ENCODE measurements around the gene WDFY1.

WDFY1 gene, protein sequence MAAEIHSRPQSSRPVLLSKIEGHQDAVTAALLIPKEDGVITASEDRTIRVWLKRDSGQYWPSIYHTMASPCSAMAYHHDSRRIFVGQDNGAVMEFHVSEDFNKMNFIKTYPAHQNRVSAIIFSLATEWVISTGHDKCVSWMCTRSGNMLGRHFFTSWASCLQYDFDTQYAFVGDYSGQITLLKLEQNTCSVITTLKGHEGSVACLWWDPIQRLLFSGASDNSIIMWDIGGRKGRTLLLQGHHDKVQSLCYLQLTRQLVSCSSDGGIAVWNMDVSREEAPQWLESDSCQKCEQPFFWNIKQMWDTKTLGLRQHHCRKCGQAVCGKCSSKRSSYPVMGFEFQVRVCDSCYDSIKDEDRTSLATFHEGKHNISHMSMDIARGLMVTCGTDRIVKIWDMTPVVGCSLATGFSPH

DNA sequence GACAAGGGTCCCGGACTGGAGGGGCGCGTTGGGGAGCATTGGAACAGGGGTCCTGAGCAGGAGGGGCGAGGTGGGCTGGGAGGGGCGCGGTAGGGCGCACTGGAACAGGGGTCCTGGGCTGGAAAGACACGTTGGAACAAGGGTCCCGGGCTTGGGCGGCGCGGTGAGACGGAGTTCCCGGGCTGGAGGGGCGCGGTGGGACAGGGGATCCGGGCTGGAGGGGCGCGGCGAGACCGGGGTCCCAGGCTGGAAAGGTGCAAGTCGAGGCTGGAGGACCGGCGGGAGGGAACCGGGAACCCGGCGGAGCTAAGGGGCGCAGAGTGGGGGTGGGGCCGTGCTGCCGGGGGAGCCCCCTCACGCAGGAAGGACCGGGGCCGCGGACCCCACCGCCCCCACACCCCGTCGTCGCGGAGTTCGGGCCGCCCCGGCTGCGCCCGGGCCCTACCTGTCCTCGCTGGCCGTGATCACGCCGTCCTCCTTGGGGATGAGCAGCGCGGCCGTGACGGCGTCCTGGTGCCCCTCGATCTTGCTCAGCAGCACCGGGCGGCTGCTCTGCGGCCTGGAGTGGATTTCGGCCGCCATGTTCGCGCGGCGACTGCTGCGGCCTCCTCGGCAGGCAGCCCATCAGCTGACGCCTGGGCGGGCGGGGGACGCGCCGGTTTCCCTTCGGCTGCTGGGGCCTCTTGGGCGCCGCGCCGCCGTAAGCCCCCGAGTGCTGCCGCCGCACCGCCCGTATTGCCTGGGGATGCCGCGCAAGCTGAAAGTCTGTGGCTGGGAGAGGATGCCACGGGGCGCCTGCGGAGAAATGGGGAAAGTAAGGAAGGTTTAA, at the start of gene WDFY1:
Gene WDFY1, minus strand, starts transcription at position 633 of the 829 bp plus-strand sequence. Its CDS starts 51 bp downstream, at position 582.
- peak; percentile 62 for DNase-seq

DNA sequence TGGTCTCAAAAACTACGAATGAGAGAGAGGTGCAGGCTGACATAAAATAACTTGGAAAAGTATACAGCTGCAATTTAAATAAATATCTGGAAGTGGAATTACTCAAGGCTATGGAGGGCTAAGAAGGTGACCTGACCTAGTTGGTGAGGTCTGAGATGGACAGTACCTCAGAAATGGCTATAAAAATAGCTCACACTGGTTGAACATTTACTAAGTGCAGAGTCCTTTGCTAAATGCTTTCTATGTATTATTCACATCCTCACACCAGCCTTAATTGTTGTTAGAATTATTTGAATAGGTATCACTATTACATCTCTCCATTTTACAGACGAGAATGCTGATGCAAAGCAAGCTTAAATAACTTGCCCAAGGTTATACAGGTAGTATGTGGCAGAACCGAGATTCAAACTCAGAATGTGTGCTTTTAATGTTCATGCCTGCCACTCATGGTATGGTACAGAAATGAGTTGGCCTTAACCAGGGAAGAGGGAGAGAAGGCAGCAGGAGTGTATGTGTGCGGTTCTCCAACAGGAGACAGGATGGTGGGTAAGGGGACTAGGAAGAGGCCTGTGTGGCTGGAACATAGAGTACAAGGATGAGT, 49.5 kb upstream of the WDFY1 start:
- no peak for DNase-seq

- no peak for DNase-seq
Observed at GRCh38 chr2:223993634-223994232, 48.6 kb upstream of the WDFY1 start.

GRCh38 chr2:223991611-223992010, 46.5 kb upstream of the WDFY1 start:
- DNase-seq = no peak

GRCh38 chr2:223989856-223990232, 44.7 kb upstream of the WDFY1 start:
- DNase-seq = no peak

DNA sequence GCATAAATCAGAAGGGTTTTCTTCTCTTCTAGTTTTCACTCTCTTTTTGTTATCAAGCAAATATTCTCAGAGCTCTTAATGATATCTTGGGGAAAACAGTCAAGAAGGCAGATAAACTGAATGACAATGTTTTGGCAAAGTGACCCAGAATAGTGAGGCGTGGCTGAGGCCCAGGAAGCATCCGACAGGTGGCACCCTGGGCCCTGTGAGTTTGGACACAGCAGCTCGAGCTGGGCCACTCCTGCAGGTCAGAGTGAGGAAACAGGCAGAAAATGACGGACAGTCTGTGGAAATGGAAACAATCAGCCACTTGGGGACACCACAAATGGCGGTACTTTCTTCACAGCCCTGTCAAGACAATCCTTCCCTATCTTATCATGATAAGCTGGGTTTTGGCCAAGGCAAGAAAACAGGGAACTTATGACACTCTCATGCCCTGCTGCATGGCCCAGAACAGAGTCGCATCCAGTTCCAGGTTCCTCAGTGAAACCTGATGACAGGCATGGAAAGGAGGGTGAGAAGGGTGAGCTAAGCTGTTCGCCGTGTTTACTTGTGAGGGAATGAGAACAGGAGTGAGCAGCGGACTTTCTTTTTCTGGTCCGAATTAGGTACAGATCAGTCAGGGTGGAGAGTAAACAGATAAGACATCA, 44.2 kb upstream of the WDFY1 start:
- DNase-seq = no peak

GRCh38 chr2:223981241-223981640, 36.1 kb upstream of the WDFY1 start:
- no peak for DNase-seq

DNA sequence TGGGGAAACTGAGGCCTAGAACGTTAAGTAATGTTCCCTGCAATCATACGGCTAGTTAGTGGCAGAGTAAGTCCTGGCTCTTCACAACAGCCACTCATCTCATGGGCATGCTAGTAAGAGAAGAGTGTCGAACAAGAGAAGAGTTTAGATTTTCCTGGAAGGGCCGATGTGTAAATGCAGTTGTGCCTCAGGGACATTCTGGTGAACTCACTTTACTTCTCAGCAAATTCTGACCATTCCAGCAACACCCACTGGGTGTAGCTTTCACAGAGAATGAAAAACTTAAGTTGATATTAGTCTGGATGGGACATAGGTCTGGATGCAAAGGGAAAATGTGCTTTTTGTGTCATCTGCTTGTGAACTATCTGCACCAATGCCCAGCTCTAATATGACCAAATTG, 35.7 kb upstream of the WDFY1 start:
- DNase-seq = no peak

GRCh38 chr2:223980397-223980735, 35.2 kb upstream of the WDFY1 start:
- no peak for DNase-seq

DNA sequence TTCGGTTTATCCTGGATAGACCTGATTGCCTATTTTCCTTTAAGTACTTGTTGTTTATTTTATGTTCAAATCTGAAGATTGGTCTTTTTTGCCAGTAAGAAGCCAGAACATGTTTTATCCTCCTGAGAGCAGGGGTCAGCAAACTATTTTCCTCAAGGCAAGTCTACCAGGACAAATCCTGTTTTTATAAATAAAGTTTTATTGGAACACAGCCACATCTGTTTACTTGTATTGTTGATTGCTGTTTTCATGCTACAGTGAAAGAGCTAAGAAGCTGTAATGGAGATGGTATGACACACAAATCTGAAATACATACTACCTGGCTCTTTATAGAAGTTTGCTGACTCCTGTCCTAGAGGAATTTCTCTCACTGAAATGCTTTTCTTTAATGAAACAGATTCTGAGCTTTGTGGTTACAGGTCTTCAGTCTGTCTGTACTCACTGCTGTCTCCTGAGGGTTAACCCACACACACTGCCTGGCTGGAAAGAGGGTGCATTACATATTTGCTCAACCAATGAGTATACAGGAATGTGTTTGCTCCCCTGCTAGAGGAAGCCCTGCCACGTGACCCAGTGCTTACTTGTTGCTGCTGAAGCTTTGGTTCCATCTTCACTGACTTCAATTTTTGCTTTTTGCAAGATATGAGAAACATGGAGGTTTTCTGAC, 34.7 kb upstream of the WDFY1 start:
- no peak for DNase-seq

GRCh38 chr2:223978451-223978850, 33.3 kb upstream of the WDFY1 start:
- no peak for DNase-seq

DNA sequence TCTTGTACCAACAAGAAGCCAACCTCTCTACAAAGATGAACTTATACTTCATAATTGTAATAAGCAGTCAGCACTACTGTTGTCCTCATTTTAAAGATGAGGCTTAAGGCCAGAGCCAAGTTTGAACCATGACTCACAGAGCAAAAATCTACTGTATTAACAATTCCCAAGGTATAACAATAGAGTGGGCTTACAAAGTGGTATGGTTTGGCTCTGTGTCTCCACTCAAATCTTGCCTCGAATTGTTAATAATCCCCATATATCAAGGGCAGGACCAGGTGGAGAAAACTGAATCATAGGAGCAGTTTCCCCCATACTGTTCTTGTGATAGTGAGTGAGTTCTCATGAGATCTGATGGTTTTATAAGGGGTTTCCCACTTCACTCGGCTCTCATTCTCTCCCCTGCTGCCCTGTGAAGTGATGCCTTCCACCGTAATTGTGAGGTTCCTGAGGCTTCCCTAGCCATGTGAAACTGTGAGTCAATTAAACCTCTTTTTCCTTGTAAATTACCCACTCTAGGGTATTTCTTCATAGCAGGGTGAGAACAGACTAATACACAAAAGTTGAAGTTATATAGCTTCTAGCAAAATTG, 31.6 kb upstream of the WDFY1 start:
- no peak for DNase-seq

DNA sequence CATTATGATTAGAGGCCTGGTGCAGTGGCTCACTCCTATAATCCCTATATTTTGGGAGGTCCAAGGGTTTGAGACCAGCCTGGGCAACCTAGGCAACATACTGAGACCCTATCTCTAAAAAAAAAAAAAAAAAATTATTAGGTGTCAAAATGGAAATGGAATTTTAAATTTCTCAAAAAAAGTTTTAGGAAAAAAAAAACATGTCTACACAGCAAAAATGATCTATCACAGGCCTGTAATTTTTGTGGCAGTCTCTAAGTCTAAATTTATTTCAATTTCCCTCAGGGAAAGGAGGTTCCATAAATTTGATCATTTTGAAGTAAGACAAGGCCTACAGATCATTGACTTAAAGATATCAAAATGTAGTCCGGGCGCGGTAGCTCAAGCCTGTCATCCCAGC, 28.5 kb upstream of the WDFY1 start:
- no peak for DNase-seq

DNA sequence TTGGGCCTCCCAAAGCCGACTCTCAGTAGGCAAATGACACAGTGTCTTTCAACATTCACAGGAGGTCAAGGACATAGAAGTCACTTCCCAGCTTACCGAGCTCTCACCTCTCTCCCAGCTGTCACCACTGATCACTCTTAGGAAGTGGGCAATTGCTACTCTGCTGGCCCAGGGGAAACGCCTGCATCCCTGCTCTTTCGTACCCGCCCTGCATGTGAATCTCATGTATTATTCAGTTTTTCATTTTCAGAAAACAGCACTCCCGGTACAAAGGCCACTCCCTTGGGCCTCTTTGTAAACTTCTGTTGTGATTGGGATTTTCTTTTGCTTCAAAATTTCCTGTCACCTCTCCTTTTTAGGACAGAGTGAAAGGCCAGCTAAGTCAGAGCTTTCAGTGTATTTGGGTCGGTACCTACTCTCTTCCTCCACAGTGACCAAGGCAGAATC, 27.5 kb upstream of the WDFY1 start:
- DNase-seq = no peak

DNA sequence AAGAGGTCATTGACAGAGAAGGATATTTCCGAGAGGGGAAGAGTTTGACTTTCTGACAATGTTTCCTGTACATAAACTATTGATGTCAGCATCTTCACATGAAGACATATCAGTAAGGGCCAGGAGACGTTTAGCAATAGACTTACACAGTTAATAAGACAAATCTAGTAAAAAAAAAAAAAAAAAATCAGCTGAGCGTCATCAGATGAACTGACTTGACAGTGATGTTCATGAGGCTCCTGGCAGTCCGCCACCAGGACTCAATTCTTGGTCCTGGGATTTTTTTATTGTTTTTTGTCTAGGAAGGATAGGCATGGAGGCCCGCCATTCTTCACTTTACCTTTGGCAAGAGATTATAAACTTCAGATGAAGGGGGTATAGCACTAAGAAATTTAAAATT, 26.6 kb upstream of the WDFY1 start:
- DNase-seq = no peak

DNA sequence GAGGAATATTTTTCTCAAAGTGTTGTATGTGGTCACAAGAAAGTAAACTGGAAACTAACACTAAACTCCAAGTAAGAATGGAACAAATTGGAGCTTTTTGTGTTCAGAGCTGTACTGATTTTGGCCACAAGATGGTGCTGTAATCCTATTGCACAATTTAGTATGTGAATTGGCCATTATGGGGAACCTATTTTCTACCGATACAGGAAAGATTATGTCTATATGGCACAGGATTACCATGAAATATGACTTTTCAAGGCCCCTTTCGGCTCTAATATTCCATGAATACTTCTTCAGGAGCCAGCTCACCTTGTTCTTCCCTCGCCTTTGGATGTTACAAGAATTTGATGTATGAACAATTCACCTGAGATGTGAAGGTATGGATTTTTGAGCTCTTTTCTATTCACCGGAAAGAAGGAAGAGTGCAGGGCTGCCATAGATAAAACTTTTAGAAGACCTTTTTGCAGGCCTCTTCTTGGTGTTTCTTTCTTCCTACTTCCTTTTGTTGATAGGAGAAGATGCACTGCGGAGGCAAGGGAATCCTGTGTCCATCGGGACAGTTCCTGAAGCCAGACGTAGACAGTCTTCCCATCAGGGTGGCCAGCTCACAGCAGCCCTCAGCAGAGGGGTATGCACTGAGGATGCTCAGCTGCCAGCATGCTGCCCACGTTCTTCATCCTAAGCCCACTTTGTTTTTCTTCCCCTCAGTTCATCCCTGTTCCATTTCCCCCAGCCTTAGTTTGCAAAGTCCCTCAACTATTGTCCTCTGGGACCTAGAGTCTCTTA, 25.4 kb upstream of the WDFY1 start:
- DNase-seq = no peak

DNA sequence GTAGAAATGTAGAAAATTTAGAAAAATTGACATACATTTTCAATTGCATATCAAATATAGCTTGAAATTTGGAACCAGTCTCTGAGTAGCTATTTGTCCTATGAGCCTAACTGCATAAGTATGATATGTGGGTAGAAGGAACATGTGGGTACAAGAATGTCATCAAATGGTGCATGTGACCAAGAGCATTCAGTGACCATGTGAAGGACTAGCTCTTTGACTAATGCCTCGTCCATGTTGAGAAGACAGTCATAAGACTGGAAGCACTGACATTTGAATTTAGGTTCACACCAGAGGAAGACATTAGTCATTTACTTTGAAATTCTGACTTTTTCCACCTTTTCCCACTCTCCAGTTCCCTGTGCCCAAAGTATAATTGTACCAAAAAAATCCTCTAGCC, 24.7 kb upstream of the WDFY1 start:
- DNase-seq = no peak

DNA sequence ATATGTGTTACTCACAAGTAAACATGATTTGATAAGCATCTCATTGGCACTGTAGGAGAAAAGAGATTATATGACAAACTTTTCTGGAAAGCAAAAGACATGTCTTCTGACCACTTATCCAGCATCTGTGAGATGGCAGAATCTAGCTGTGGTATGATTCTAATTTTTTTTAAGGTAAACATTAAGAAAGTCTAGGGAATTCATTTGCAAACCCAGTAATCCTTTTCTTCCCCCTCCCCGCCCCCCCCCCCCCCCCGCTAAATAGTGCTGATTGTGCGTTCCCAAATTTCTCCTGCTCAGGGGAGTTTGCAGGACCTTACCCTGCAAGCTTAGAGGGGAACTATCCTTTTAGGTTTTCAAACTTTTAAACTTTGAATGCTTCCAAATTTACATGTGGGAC, 24.2 kb upstream of the WDFY1 start:
- no peak for DNase-seq

DNA sequence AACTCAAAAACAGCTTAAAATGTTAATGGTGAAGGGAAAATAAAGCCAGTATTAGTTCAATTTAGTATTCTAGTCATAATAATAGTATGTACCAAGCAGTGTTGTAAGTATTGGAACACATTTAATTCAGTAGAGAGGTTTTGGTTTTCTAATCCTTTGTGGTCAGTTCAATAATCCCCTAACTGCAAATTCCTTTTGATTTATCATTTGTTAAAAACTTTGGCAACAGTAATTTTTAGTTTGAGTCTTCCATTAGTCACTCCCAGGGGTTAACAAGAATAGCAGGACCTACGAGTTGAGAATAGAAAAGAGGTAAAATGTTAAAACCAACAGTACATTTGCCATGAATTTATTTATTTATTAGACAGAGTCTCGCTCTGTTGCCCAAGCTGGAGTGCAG, 22.8 kb upstream of the WDFY1 start:
- no peak for DNase-seq

- no peak for DNase-seq
Observed at GRCh38 chr2:223959688-223960087, 14.6 kb upstream of the WDFY1 start.

All from GF-D8 (cell line).